HG02759 (cell line): ENCODE results near the gene PHKG2.

Source experiments
- ATAC-seq: cut with Tn5 transposase; IDR thresholded peaks from one replicate; pipeline ENCODE4 v1.9.1; 2021; ENCODE audit warnings: mild to moderate bottlenecking, moderate library complexity; ENCODE audit not compliant: unreplicated experiment

PHKG2 gene

GRCh38 chr16:30755955-30756780 is 7.9 kb downstream of the PHKG2 start:
- ATAC-seq: no peak

- no peak for ATAC-seq
Observed at GRCh38 chr16:30756781-30757100, 8.5 kb downstream of the PHKG2 start.

- no peak for ATAC-seq
Observed at GRCh38 chr16:30757316-30757715, 9.1 kb downstream of the PHKG2 start.

DNA sequence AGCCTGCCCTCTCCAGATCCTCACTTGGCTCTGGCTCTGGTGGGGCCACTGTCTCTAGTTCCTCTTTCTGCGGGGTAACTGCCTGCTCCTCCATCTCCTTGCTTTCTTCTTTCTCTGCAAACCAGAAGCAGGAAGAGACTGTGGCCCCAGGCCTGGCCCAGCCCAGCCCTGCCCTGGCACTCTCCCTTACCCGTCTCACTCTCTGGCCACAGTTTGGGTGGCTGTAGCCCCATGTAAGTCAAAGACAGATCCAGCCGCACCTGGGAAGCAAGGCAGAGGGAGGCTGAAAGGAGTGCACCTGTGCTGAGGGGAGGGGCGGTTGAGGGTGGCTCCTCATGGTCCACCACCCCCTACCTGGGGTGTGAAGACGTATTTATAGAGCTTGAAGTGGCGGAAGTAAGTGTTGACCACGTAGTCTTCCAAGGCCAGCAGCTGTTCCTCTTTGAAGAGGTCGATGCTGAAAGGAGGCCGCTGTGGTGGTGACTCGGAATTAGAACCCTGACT is 10.8 kb downstream of the PHKG2 start:
- ATAC-seq: no peak

DNA sequence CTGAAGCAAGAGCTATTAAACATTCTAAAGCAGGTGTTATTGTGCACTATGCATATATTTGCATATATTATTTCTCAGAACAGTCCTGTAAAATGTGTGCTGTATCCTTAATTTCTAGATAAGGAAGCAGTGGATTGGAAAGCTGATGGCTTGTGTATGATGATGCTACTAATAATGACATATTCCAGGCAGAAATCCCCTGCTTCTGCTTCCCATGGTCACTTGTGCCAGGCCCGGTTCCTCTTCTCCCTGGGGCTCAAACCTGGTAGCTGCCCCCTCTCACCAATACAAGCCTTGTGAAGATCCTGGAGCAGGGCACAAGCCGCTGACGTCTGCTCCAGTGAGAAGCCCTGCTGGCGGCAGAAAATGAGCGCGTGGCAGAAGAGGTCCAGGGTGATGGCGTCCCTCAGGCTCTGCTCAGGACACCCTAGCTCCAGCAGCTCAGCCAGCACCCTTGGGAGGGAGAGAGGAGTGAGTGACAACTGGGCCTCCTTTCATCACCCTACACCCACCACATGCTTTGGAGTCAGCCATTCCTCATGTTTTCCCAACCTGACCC is 11.9 kb downstream of the PHKG2 start:
- no peak for ATAC-seq

DNA sequence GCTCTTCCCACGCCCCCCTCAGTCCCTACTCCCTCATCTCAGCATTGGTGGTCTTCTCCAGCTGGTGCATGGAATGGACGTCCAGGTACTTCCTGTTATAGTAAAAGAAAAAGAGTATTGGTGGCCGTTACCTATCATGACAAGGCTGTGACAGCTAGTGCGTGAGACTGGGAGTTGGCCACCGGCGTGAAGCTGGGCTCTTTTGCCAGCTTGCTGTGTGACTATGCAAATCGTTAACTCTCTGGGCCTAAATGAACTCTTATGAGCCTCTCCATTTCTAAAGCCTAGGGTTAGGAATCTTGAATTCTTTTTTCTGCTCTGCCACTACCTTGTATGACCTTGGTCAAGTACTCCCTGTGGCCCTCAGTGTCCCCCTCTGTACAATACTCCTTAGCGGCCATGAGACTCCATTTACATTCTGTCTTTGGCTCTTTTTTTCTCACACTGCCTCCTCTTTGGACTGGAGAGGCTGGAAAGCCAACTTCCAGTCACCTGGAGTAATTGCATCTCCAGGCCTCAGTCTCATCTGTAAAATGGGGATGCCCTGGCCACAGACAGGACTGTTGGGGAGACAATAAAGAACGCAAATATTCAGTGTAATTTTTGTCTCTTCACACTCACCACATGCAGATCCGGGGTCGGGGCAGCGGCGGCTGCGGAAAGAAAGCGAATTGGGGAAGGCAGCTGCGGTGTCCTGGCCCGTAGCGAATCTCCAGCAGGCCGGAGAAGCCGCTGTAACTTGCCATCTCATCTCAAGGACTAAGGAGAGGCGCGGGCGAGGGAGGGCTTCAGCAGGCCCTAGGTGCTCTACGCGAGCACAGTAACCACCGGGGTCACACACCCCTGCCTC is 12.6 kb downstream of the PHKG2 start:
- no peak for ATAC-seq

- peak; percentile 42 for ATAC-seq
Observed at GRCh38 chr16:30761427-30761927, 13.3 kb downstream of the PHKG2 start.

GRCh38 chr16:30761928-30762902 is 14.0 kb downstream of the PHKG2 start, which contains the start of the genes CFAP119 and RNF40:
CFAP119 (minus strand) TSS chr16:30762062; CDS start chr16:30761748, 314 bp downstream.
RNF40 (plus strand) TSS chr16:30762322; CDS start chr16:30762546, 224 bp downstream.
- peak; percentile 88 for ATAC-seq

DNA sequence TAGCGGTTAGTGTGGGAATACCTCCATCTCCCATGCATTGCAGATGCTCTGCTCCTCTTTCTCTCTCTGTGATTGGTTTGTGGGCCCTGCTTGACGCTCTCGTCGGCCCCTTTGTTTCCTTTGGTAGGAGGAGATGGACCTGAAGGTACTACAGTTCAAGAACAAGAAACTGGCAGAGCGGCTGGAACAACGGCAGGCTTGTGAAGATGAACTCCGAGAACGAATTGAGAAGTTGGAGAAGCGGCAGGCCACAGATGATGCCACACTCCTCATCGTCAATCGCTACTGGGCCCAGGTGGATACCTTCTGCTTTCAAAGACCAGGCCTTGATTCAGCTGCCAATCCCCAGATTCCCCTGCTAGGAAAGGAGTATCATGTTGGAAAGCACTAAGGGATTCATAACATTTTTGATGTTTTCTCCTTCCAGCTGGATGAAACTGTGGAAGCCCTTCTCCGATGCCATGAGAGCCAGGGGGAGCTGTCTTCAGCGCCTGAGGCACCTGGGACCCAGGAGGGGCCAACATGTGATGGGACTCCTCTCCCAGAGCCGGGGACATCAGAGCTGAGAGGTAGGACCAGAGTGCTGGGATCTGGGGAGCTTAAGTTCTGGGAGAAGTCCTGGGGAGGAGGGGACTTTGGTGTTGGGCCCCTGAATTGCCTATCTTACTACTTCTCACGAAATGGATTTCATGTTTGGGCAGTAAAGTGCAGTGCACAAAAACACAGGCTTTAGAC is 14.9 kb downstream of the PHKG2 start:
- ATAC-seq: no peak

DNA sequence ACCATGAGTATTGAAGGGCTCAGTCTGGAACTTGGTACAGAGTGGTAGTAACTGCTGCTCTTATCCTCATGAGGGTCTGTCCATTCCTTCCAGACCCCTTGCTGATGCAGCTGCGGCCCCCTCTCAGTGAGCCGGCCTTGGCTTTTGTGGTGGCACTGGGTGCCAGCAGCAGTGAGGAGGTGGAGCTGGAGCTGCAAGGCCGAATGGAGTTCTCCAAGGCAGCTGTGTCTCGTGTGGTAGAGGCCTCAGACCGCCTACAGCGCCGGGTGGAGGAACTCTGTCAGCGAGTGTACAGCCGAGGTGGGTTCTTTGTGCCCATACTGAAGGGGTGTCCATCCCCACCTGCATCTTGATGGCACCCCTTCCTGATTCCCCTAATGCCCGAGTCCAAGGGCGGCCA is 15.9 kb downstream of the PHKG2 start:
- ATAC-seq: no peak

DNA sequence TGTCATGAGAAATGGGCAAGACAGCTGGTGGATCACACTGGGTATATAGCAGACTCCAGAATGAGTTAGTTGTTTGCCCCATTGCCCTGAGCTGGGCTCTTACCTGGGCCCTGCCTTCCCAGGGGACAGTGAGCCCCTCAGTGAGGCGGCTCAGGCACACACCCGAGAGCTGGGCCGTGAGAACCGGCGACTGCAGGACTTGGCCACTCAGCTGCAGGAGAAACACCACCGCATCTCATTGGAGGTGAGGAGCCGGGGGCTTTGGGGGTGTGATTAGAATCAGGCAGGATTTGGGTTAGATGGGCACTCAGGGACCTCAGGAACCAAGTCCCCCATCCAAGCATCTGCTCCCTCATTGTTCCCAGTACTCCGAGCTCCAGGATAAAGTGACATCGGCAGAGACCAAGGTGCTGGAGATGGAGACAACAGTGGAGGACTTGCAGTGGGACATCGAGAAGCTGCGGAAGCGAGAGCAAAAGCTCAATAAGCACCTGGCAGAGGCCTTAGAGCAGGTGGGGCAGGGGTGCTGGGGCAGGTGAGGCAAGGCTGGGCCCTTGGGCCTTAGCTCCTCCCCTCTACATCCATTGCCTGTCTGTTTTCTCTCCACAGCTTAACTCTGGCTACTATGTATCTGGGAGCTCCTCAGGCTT is 16.7 kb downstream of the PHKG2 start:
- ATAC-seq: no peak

GRCh38 chr16:30766206-30766932 is 18.1 kb downstream of the PHKG2 start:
- no peak for ATAC-seq

GRCh38 chr16:30766933-30767284 is 18.7 kb downstream of the PHKG2 start:
- ATAC-seq: no peak

DNA sequence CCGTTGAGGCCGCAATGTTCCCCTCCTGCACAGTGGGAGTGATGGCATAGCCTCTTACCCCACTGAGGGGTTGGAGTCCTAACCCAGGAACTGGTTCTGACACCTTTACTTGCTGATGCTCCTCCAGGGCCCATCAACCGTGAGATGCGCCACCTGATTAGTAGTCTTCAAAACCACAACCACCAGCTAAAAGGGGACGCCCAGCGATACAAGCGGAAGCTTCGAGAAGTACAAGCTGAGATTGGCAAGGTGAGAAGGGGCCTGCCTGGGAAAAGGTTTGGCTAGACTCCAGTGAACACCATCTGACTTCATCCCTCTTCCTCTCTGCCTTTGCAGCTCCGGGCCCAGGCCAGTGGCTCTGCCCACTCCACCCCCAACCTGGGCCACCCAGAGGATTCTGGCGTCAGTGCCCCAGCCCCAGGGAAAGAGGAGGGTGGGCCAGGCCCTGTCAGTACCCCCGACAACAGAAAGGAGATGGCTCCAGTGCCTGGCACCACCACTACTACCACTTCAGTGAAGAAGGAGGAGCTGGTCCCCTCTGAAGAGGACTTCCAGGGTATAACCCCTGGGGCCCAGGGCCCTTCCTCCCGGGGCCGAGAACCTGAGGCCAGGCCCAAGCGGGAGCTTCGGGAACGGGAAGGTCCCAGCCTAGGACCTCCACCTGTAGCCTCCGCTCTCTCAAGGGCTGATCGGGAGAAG is 19.7 kb downstream of the PHKG2 start:
- no peak for ATAC-seq

DNA sequence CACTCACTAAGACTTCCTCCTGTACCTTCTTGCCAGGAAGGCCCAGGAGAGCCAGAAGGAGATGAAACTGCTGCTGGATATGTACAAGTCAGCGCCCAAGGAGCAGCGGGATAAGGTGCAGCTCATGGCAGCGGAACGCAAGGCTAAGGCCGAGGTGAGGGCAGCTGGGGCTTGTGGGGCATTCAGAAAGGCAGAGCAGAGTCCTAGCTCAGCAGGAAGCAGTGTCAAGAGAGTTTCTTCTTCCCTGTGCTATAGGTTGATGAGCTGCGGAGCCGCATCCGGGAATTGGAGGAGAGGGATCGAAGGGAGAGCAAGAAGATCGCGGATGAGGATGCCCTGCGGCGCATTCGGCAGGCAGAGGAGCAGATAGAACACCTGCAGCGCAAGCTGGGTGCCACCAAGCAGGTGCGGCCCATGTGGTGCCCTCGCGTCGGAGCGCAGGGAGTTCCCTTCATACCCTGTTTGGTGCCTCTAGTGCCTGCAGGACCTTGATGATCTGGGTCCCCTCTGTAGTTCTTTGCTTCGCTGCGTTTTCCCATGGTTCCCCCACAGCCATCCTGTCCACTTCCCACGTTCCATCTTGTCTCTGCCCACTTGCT is 20.5 kb downstream of the PHKG2 start:
- ATAC-seq: no peak

DNA sequence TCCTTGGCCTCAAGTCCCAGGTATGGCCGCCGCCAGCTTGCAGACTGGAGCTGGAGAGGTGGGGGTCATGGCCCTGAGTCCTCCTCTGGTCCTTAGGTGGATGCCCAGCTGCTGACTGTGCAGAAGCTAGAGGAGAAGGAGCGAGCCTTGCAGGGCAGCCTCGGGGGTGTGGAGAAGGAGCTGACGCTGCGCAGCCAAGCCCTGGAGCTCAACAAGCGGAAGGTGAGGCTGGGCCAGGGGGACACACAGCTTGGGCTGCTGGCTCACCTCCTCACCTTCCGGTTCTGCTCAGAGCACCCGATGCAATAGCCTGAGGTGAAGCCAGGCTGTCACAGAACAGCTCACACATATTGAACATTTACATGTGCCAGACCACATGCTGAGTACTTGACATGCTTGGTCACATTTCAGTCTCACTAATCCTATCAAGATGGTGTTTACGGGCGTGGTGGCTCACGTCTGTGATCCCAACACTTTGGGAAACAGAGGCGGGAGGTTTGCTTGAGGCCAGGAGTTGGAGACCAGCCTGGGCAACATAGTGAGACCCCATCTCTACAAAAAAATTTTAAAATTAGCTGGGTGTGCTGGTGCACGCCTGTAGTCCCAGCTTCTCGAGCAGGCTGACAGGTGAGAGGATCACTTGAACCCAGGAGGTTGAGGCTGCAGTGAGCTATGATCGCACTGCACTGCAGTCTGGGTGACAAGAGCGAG is 21.3 kb downstream of the PHKG2 start:
- ATAC-seq: no peak

- ATAC-seq: no peak
Observed at GRCh38 chr16:30771726-30772125, 23.5 kb downstream of the PHKG2 start.
